Pericardium fibroblast (primary cell): ENCODE data around the gene RPA3. TPM values are rescaled to one million over a fixed set of nuclear protein-coding genes. Genes with fewer than 3 reads are reported as not detected.

Experiments used
- total RNA-seq: library from RNA; depleted of rRNA; stranded (reverse); fragments of >200 nt; gene quantifications from 2 replicates; pipeline ENCODE4 v1.2.3, GENCODE V29; 2015

RPA3 gene
- total RNA-seq = 9.3 and 14.8 TPM in 2 replicates

GRCh38 chr7:7718492-7718891, at the start of gene RPA3:
TSS of gene RPA3 (minus strand) at chr7:7718607. CDS start at chr7:7640418, 78,189 bp downstream.

GRCh38 chr7:7640221-7641128, 77.9 kb downstream of the RPA3 start, which contains the start of gene UMAD1:
TSS of gene UMAD1 (plus strand) at chr7:7640752. CDS start at chr7:7673372, 32,620 bp downstream.

Other genes with a start within 250 kb of the RPA3 start
- gene COL28A1, start 182.7 kb downstream of the RPA3 start, total RNA-seq = under 0.01 TPM in 1 of 2 replicates, not detected in the other
- gene MIOS, start 151.7 kb downstream of the RPA3 start, total RNA-seq = 17.3 and 19.8 TPM in 2 replicates
- 7.5 and 9.7 TPM in 2 replicates for gene UMAD1, start 77.9 kb downstream of the RPA3 start, total RNA-seq